Measurements from ENCODE around the gene PHOX2A.

- TF ChIP-seq YY1 (tag by site-specific recombination; IDR thresholded peaks at IDR 0.05) (no peak), ZNF175 (tag by site-specific recombination; IDR thresholded peaks at IDR 0.05) (no peak), ZNF121 (tag by site-specific recombination; IDR thresholded peaks at IDR 0.05) (no peak), ZNF292 (tag by site-specific recombination; IDR thresholded peaks at IDR 0.05; ENCODE audit: borderline replicate concordance, low read depth) (no peak), ZNF544 (tag by site-specific recombination; IDR thresholded peaks at IDR 0.05) (no peak), CTCF (tag by site-specific recombination; IDR thresholded peaks at IDR 0.05) (no peak), ZNF280D (tag by site-specific recombination; IDR thresholded peaks at IDR 0.05) (no peak), ZNF274 (IDR thresholded peaks at IDR 0.05; ENCODE audit: low read length) (no peak), ZNF274 (tag by site-specific recombination; IDR thresholded peaks at IDR 0.05; ENCODE audit: borderline replicate concordance) (no peak), KLF1 (tag by site-specific recombination; IDR thresholded peaks at IDR 0.05) (no peak), ATF2 (tag by site-specific recombination; IDR thresholded peaks at IDR 0.05; ENCODE audit: low read depth) (no peak), KLF10 (tag by site-specific recombination; IDR thresholded peaks at IDR 0.05) (no peak), REST (tag by site-specific recombination; IDR thresholded peaks at IDR 0.05) (no peak), ZNF623 (tag by site-specific recombination; IDR thresholded peaks at IDR 0.05) (no peak)
Observed at GRCh38 chr11:72260574-72260973, 16.6 kb upstream of the PHOX2A start.

All from HEK293 (cell line).